OCI-LY7 (cell line): Measurements from ENCODE around the gene OR52W1. TPM values are rescaled to one million over a fixed set of nuclear protein-coding genes. Genes with fewer than 3 reads are reported as not detected.

ENCODE experiments used
- BruUV-seq: library from RNA; stranded (reverse); fragments of 400-500 nt; replicated peaks from 2 replicates; lab custom pipeline; 2021; lab: Mats Ljungman, UMichigan
- CTCF ChIA-PET: fragments of 300-600 bp; sonication (Branson Sonifier 250); formaldehyde crosslinking; loops from one replicate; lab custom pipeline; 2022; ENCODE audit warnings: antibody characterized with exemption; ENCODE audit not compliant: unreplicated experiment; lab: Charles Lee
- POLR2A ChIA-PET: fragments of 300-600 bp; sonication (Branson Sonifier 250); formaldehyde crosslinking; loops from one replicate; lab custom pipeline; 2022; ENCODE audit warnings: antibody characterized with exemption; lab: Charles Lee
- DNase-seq: peaks from one replicate; pipeline ENCODE4 v3.0.0-alpha.2; 2015; ENCODE audit warnings: low spot score
- H2AFZ ChIP-seq: fragments of 200-600 bp; sonication (generic), shearing (Covaris generic); 2 replicates; pipeline ENCODE4 v1.6.1; 2014; ENCODE audit warnings: mild to moderate bottlenecking, antibody characterized with exemption, low read length, moderate library complexity
- H3K27ac ChIP-seq: fragments of 200-600 bp; sonication (generic); 2 replicates; pipeline ENCODE4 v1.5.1; 2014; ENCODE audit warnings: mixed run types, low read depth, mild to moderate bottlenecking, moderate library complexity, low read length, inconsistent platforms; ENCODE audit not compliant: poor library complexity, severe bottlenecking
- H3K36me3 ChIP-seq: fragments of 200-600 bp; sonication (generic); 2 replicates; pipeline ENCODE4 v1.6.1; 2014; ENCODE audit warnings: mild to moderate bottlenecking, antibody characterized with exemption, low read length, moderate library complexity, mixed read lengths; ENCODE audit not compliant: insufficient read depth
- H3K4me1 ChIP-seq: fragments of 200-600 bp; sonication (generic); 2 replicates; pipeline ENCODE4 v1.5.1; 2014; ENCODE audit warnings: mild to moderate bottlenecking, low read length; ENCODE audit not compliant: insufficient read depth, poor library complexity, severe bottlenecking
- H3K4me2 ChIP-seq: fragments of 200-600 bp; sonication (generic); 2 replicates; pipeline ENCODE4 v1.6.1; 2014; ENCODE audit warnings: mild to moderate bottlenecking, low read length
- H3K4me3 ChIP-seq: fragments of 200-600 bp; sonication (generic); 2 replicates; pipeline ENCODE4 v1.5.1; 2014; ENCODE audit warnings: mild to moderate bottlenecking, low read depth, low read length; ENCODE audit not compliant: poor library complexity, severe bottlenecking
- H3K79me2 ChIP-seq: fragments of 200-600 bp; sonication (generic); 2 replicates; pipeline ENCODE4 v1.6.1; 2016; ENCODE audit warnings: low read depth, mild to moderate bottlenecking, low read length, moderate library complexity, mixed read lengths; ENCODE audit not compliant: insufficient read depth
- H3K9me2 ChIP-seq: fragments of 200-600 bp; sonication (generic); 2 replicates; pipeline ENCODE4 v1.6.1; 2016; ENCODE audit warnings: mild to moderate bottlenecking, low read length, mixed read lengths; ENCODE audit not compliant: insufficient read depth
- H3K9me3 ChIP-seq: fragments of 200-600 bp; sonication (generic); 2 replicates; pipeline ENCODE4 v1.6.1; 2014; ENCODE audit warnings: mild to moderate bottlenecking, mixed run types, low read length, mixed read lengths
- H4K20me1 ChIP-seq: fragments of 200-600 bp; sonication (generic); 2 replicates; pipeline ENCODE4 v1.6.1; 2014; ENCODE audit warnings: mild to moderate bottlenecking, antibody characterized with exemption, low read length, moderate library complexity, mixed read lengths; ENCODE audit not compliant: insufficient read depth
- EZH2phosphoT487 ChIP-seq: fragments of 200-600 bp; sonication (generic); IDR thresholded peaks from 2 replicates; pipeline ENCODE4 v1.6.1; 2018; ENCODE audit warnings: low read depth, borderline replicate concordance, mild to moderate bottlenecking, mixed run types, antibody characterized with exemption, low read length, moderate library complexity, mixed read lengths
- intact Hi-C: fragments of 100-400 bp; cut with micrococcal nuclease; formaldehyde crosslinking; loops from one replicate; pipeline ENCODE4 v1.10.0; 2022; ENCODE audit not compliant: unreplicated experiment
- total RNA-seq, 2 experiments: library from RNA; depleted of rRNA in 1 of 2; stranded (reverse); fragments of >200 nt in 1 of 2; shearing (Covaris generic) in 1 of 2; gene quantifications; 2 replicates each; pipeline ENCODE4 v1.2.3, GENCODE V29; 2014 to 2022
- TF ChIP-seq, protein P1 (sequence below): fragments of 200-600 bp; sonication (generic); conservative IDR thresholded peaks from 2 replicates; pipeline ENCODE4 v1.5.1; 2014; ENCODE audit warnings: mild to moderate bottlenecking, antibody characterized with exemption, low read length, moderate library complexity, mixed read lengths

OR52W1 gene
- total RNA-seq, 2 experiments from 2014 or later, result not detected

GRCh38 chr11:6223854-6224253 lies 24.8 kb downstream of the OR52W1 start:
- no peak overlapping the region for H3K4me3 ChIP-seq
- H3K36me3 ChIP-seq, result peaks cover 53% of the 10 kb centered on the region
- H3K27ac ChIP-seq, result no peak overlapping the region
- no peak overlapping the region for H3K4me2 ChIP-seq
- DNase-seq, result no peak
- H4K20me1 ChIP-seq, result no peaks in the 10 kb centered on the region
- POLR2A ChIA-PET, result interaction anchor here (1.7 kb wide), 2 partner anchors 10 to 13 kb away, joined by 4 to 6 read pairs; no protein-coding TSS in a partner anchor
- H3K4me1 ChIP-seq, result no peaks in the 10 kb centered on the region
- no peak overlapping the region for H2AFZ ChIP-seq
- intact Hi-C loops, result no loop called here
- CTCF ChIA-PET, result interaction anchor here (0.6 kb wide), 1 partner anchor 10 kb away, joined by 3 read pairs; no protein-coding TSS in a partner anchor
- no peaks in the 10 kb centered on the region for H3K9me2 ChIP-seq
- no peak for TF ChIP-seq EZH2phosphoT487
- TF ChIP-seq, protein P1, sequence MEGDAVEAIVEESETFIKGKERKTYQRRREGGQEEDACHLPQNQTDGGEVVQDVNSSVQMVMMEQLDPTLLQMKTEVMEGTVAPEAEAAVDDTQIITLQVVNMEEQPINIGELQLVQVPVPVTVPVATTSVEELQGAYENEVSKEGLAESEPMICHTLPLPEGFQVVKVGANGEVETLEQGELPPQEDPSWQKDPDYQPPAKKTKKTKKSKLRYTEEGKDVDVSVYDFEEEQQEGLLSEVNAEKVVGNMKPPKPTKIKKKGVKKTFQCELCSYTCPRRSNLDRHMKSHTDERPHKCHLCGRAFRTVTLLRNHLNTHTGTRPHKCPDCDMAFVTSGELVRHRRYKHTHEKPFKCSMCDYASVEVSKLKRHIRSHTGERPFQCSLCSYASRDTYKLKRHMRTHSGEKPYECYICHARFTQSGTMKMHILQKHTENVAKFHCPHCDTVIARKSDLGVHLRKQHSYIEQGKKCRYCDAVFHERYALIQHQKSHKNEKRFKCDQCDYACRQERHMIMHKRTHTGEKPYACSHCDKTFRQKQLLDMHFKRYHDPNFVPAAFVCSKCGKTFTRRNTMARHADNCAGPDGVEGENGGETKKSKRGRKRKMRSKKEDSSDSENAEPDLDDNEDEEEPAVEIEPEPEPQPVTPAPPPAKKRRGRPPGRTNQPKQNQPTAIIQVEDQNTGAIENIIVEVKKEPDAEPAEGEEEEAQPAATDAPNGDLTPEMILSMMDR, result no peak
- no TSS peak for BruUV-seq
- no peaks in the 10 kb centered on the region for H3K79me2 ChIP-seq
- no peaks in the 10 kb centered on the region for H3K9me3 ChIP-seq

- H3K4me1 ChIP-seq, result no peaks in the 10 kb centered on the region
- H3K9me3 ChIP-seq, result no peaks in the 10 kb centered on the region
- H2AFZ ChIP-seq, result no peak overlapping the region
- peaks cover 48% of the 10 kb centered on the region for H3K36me3 ChIP-seq
- BruUV-seq, result no TSS peak
- POLR2A ChIA-PET, result interaction anchor here (1.4 to 1.7 kb wide), 3 partner anchors 9 to 13 kb away, joined by 4 to 6 read pairs (median 6); no protein-coding TSS in a partner anchor
- no peaks in the 10 kb centered on the region for H4K20me1 ChIP-seq
- no peaks in the 10 kb centered on the region for H3K79me2 ChIP-seq
- no peak overlapping the region for H3K4me2 ChIP-seq
- H3K4me3 ChIP-seq, result no peak overlapping the region
- intact Hi-C loops, result no loop called here
- CTCF ChIA-PET, result interaction anchor here (0.6 kb wide), 1 partner anchor 10 kb away, joined by 3 read pairs; no protein-coding TSS in a partner anchor
- DNase-seq, result no peak
- TF ChIP-seq, protein P1, result no peak
- TF ChIP-seq EZH2phosphoT487, result no peak
- H3K27ac ChIP-seq, result no peak overlapping the region
- H3K9me2 ChIP-seq, result no peaks in the 10 kb centered on the region
Observed at GRCh38 chr11:6224421-6224820, 25.4 kb downstream of the OR52W1 start.

- intact Hi-C loops, result no loop called here
- no peaks in the 10 kb centered on the region for H3K9me3 ChIP-seq
- CTCF ChIA-PET, result interaction anchor here (0.6 kb wide), 1 partner anchor 8 kb away, joined by 3 read pairs; no protein-coding TSS in a partner anchor
Observed at GRCh38 chr11:6225024-6225423, 26.0 kb downstream of the OR52W1 start.

More at GRCh38 chr11:6225024-6225423, 26.0 kb downstream of the OR52W1 start:
- Histone ChIP-seq H3K4me3 (no peak overlapping the region), H3K4me2 (no peak overlapping the region), H3K27ac (no peak overlapping the region), H3K9me2 (no peaks in the 10 kb centered on the region), H3K79me2 (no peaks in the 10 kb centered on the region), H2AFZ (no peak overlapping the region), H3K4me1 (peaks cover 2% of the 10 kb centered on the region), H3K36me3 (peaks cover 42% of the 10 kb centered on the region), H4K20me1 (no peaks in the 10 kb centered on the region)
- TF ChIP-seq, protein P1, result no peak
- TF ChIP-seq EZH2phosphoT487, result no peak
- BruUV-seq, result no TSS peak
- DNase-seq, result no peak
- POLR2A ChIA-PET, result interaction anchor here (0.7 to 1.7 kb wide), 4 partner anchors 8 to 57 kb away, joined by 3 to 6 read pairs (median 5); no protein-coding TSS in a partner anchor
